Midbrain (tissue), 1 donor: Measurements from ENCODE around the gene OARD1.
"Not testable (repeated sequence)": the region's sequence is repeated elsewhere in the genome, so short reads cannot be mapped to it uniquely, and the experiment has no call there.

ENCODE experiments used
- DNase-seq: peaks from one replicate; lab custom pipeline; 2025; lab: John Stamatoyannopoulos, UW

The OARD1 gene

GRCh38 chr6:41025966-41026530, 46.1 kb downstream of the OARD1 start:
- no peak for DNase-seq

- no peak for DNase-seq
These were observed 49.0 kb downstream of the OARD1 start for GRCh38 chr6:41023114-41023513.

- no peak for DNase-seq
These were observed 49.9 kb downstream of the OARD1 start for GRCh38 chr6:41022294-41022693.

- DNase-seq: no peak
These were observed 50.3 kb downstream of the OARD1 start for GRCh38 chr6:41021832-41022231.

- no peak for DNase-seq
These were observed 54.5 kb downstream of the OARD1 start for GRCh38 chr6:41017663-41018062.

- DNase-seq: not testable (repeated sequence)
These were observed 56.3 kb downstream of the OARD1 start for GRCh38 chr6:41015860-41016259.

- DNase-seq: no peak
These were observed 57.4 kb downstream of the OARD1 start for GRCh38 chr6:41014780-41015179.
